Measurements from ENCODE around the gene STK4.

Gene STK4

DNA sequence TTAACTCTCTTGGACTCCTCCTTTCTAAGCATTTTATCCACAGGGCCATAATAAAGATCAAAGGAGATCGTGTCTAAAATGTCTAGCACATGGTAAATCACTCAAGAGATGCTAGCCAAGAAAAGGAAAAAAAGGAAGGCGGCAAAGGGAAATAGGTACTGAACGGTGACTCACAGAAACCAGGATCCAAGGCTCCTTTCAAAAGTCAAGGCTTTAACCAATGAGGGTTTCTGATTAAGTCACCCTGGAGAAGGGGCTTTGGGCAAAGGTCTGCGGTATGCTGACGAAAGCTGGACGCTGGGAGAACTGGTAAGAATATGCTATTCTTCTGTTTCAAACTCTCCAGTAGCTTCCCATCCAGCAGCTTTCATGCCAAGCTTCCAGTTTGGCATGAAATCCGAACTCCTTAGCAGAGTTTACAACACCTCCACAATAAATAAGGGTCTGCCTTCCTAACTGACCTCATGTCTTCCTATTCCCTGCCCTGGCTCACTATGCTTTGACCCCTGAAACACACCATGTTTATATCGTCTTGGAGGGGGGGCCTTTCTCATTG, 7.2 kb upstream of the STK4 start:
- Mint-ChIP-seq H3K4me1 (peaks cover 46% of the 10 kb centered on the region), H3K27me3 (no peaks in the 10 kb centered on the region), H3K9me3 (no peaks in the 10 kb centered on the region), H3K27ac (ENCODE audit: low read depth) (peak overlapping the region; percentile 63), H3K4me3 (peak overlapping the region; percentile 88), H3K36me3 (ENCODE audit: insufficient read depth) (peaks cover 26% of the 10 kb centered on the region)
- ATAC-seq (replicated peaks; ENCODE audit: extremely low read depth, poor library complexity, severe bottlenecking) (no peak), DNase-seq (ENCODE audit: low spot score in 2 of 2) (no peak)

DNA sequence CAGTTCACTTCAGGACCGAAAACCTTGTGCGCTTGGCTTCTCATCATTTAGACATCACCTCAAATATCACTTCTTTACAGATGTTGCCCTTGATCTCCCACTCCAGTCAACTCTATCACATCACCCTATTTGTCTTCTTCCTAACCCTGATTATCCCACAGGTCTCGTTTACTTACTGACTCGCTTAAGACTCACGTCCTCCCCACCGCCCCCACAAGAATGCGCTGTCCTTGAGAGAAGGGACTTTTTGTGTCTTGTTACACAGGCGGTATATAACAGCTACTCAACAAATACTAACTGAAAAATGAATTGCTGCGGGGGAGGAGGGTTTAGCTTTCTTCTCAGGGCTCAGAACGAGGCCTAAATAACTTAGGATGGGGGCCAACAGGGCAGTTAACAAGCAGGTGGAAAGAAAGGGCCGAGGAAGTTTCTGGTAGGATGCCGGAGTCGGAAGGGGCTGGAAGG, 6.6 kb upstream of the STK4 start:
- peak overlapping the region; percentile 88 for H3K4me3 Mint-ChIP-seq
- H3K9me3 Mint-ChIP-seq = no peaks in the 10 kb centered on the region
- H3K36me3 Mint-ChIP-seq (ENCODE audit: insufficient read depth) = peaks cover 24% of the 10 kb centered on the region
- H3K4me1 Mint-ChIP-seq = peaks cover 44% of the 10 kb centered on the region
- peak; percentile 79 for ATAC-seq (replicated peaks; ENCODE audit: extremely low read depth, poor library complexity, severe bottlenecking)
- no peaks in the 10 kb centered on the region for H3K27me3 Mint-ChIP-seq
- peak in 1 of 2 donors; percentile 39 for DNase-seq (ENCODE audit: low spot score in 2 of 2)
- H3K27ac Mint-ChIP-seq (ENCODE audit: low read depth) = peak overlapping the region; percentile 63

DNA sequence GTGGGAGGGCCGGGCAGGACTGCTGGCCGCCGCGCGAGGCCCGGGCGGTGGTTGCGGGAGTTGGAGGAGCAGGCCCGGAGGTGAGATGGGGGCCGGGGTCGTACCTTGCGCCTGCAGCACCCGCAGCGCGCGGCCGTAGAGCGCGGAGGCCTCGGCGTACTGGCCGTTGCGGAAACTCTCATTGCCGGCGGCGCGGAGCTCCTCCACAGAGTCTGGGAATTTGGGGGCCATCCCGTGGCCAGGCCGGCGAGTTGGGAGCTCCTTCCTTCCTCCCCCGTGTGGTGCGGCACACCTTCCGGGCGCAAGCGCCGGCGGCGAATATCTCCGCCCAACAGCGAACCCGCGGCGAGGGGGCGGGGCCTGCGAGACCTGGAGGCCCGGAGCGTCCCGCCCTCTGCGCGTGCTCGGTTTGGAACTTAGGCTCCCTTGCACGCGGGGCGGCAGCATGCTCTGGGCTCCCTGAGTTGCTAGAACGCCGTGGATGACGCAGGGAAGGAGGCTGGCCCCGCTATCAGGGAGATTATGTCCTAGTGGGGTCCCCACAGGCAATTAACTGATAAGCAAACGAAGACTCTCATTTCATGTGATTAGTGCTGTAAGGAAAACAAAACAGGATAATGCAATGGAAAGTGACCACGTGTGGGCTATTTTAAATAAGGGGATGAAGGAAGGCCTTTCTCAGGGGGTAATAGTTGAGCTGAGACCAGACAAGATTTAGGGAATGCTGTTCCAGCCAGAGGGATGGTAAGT, 6.0 kb upstream of the STK4 start, which contains the start of gene TOMM34:
Gene TOMM34, minus strand, starts transcription at position 295 of the 750 bp plus-strand sequence. Its CDS starts 64 bp downstream, at position 231.
- DNase-seq (ENCODE audit: low spot score in 2 of 2) = peak; percentile 86 to 87
- Mint-ChIP-seq H3K9me3 (no peaks in the 10 kb centered on the region), H3K27me3 (no peaks in the 10 kb centered on the region), H3K27ac (ENCODE audit: low read depth) (peak within 1 kb of the TSS; percentile 63), H3K4me3 (peak within 1 kb of the TSS; percentile 88), H3K36me3 (ENCODE audit: insufficient read depth) (peaks cover 18% of the 10 kb centered on the region), H3K4me1 (peaks cover 46% of the 10 kb centered on the region)
- peak; percentile 92 for ATAC-seq (replicated peaks; ENCODE audit: extremely low read depth, poor library complexity, severe bottlenecking)

DNA sequence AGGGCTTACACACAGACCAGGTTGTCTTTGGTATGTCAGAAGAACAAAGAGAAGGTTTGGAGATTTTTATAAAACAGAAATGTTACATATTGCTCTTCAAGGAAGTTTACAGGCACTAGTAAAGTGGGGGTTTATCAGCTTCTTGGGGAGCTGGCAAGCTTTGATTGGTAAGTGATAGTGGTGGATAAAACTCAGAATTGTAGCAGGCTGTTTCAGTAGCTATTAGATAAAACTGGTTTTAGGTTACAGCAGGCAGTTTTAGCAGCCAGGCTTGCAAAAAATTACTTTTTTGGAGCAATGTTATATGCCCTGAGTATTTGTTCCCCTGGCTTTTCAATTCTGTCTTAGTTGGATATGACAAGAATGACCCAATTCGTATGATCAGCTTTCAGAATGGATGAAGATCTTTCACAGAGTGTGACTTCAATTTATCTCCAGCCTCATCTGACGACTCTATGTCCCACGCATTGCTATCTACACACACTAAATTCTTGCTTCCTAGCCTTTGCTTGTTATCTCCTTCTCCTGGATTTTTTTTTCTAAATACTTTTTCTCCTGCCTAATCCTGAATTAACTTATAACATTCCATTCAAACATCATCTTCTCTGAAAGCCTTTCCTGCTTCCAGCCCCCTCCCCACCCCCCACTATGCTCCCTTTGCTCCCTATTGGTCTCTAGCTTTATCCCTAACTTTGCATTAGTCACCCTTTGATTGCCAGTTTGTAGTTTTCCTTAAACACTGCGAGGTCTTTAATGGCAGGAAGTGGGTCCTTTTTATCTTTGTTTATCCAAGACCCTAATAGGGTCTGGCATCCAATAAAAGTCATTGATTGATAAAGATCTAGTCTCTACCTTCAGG, 5.1 kb upstream of the STK4 start:
- no peaks in the 10 kb centered on the region for H3K9me3 Mint-ChIP-seq
- H3K4me3 Mint-ChIP-seq = peak overlapping the region; percentile 88
- ATAC-seq (replicated peaks; ENCODE audit: extremely low read depth, poor library complexity, severe bottlenecking) = no peak
- DNase-seq (ENCODE audit: low spot score in 2 of 2) = no peak
- peaks cover 14% of the 10 kb centered on the region for H3K36me3 Mint-ChIP-seq (ENCODE audit: insufficient read depth)
- H3K27ac Mint-ChIP-seq (ENCODE audit: low read depth) = no peak overlapping the region
- no peaks in the 10 kb centered on the region for H3K27me3 Mint-ChIP-seq
- peaks cover 53% of the 10 kb centered on the region for H3K4me1 Mint-ChIP-seq

DNA sequence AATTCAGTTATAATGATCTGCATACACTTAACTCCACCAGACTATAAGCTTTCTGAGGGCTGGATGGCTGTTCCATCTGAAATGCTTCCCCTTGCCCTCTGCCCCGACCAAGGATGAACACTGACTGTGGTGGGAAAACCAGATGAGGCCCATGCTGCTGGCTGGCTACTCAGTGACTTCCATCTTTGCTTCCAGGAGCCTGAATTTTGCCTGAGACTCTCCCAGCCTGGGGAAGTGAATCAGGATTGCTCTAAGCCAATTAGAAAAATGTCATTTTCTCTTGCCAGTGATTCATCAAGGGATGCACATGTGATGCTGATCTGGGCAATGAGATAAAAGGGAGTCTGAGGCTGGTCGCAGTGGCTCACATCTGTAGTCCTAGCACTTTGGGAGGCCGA, 4.4 kb upstream of the STK4 start:
- Mint-ChIP-seq H3K36me3 (ENCODE audit: insufficient read depth) (peaks cover 18% of the 10 kb centered on the region), H3K27ac (ENCODE audit: low read depth) (no peak overlapping the region), H3K4me1 (peaks cover 54% of the 10 kb centered on the region), H3K9me3 (no peaks in the 10 kb centered on the region), H3K27me3 (no peaks in the 10 kb centered on the region), H3K4me3 (no peak overlapping the region)
- no peak for ATAC-seq (replicated peaks; ENCODE audit: extremely low read depth, poor library complexity, severe bottlenecking)
- no peak for DNase-seq (ENCODE audit: low spot score in 2 of 2)

GRCh38 chr20:44962483-44962882, 3.8 kb upstream of the STK4 start:
- Mint-ChIP-seq H3K27ac (ENCODE audit: low read depth) (no peak overlapping the region), H3K4me3 (no peak overlapping the region), H3K4me1 (peaks cover 56% of the 10 kb centered on the region), H3K36me3 (ENCODE audit: insufficient read depth) (peaks cover 20% of the 10 kb centered on the region), H3K27me3 (no peaks in the 10 kb centered on the region), H3K9me3 (no peaks in the 10 kb centered on the region)
- DNase-seq (ENCODE audit: low spot score in 2 of 2) (no peak), ATAC-seq (replicated peaks; ENCODE audit: extremely low read depth, poor library complexity, severe bottlenecking) (no peak)

DNA sequence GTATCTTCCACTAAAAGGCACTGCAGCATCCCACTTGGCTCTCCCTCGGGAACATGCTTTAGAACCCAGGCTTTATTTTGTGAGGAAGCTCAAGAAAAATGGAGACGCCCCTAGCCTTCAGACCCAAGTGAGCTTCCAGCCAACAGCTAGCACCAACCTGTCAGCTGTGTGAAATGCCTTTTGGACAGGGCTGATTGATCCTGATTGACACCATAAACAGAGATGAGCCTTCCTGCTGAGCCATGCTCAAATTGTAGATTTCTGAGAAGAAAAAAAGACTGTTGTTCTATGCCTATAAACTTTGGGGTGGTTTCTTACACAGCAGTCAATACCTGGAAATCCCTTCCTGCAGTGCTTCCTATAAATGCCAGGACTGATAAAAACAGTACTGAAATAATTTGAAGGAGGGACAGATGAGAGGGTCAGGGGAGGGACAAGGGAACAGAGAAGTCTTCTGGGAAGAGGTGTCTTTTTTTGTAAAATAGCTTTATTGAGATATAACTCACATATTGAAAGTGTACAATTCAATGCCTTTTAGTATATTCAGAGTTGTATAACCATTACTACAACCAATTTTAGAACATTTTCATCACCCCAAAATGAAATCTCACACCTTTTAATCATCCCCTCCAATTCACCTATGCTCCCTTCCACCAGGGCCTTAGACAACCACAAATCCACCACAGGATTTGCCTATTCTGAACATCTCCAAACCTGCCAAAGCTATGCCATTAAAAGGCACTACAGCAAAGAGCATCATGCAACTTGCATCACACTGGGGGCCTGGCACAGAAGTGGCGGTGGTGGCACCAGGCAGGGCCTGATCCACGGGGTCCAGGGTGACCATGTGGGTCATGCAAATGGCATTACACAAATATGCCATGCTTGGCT, 2.7 kb upstream of the STK4 start:
- Mint-ChIP-seq H3K27me3 (no peaks in the 10 kb centered on the region), H3K4me1 (peaks cover 56% of the 10 kb centered on the region), H3K27ac (ENCODE audit: low read depth) (no peak overlapping the region), H3K9me3 (no peaks in the 10 kb centered on the region), H3K36me3 (ENCODE audit: insufficient read depth) (peaks cover 26% of the 10 kb centered on the region), H3K4me3 (no peak overlapping the region)
- DNase-seq (ENCODE audit: low spot score in 2 of 2) (no peak), ATAC-seq (replicated peaks; ENCODE audit: extremely low read depth, poor library complexity, severe bottlenecking) (no peak)

GRCh38 chr20:44965651-44966029, 672 bp upstream of the STK4 start:
- Mint-ChIP-seq H3K4me3 (peak overlapping the region; percentile 100), H3K9me3 (no peaks in the 10 kb centered on the region), H3K4me1 (peaks cover 59% of the 10 kb centered on the region), H3K27ac (ENCODE audit: low read depth) (peak overlapping the region; percentile 98), H3K27me3 (no peaks in the 10 kb centered on the region), H3K36me3 (ENCODE audit: insufficient read depth) (peaks cover 27% of the 10 kb centered on the region)
- no peak for DNase-seq (ENCODE audit: low spot score in 2 of 2)
- no peak for ATAC-seq (replicated peaks; ENCODE audit: extremely low read depth, poor library complexity, severe bottlenecking)

DNA sequence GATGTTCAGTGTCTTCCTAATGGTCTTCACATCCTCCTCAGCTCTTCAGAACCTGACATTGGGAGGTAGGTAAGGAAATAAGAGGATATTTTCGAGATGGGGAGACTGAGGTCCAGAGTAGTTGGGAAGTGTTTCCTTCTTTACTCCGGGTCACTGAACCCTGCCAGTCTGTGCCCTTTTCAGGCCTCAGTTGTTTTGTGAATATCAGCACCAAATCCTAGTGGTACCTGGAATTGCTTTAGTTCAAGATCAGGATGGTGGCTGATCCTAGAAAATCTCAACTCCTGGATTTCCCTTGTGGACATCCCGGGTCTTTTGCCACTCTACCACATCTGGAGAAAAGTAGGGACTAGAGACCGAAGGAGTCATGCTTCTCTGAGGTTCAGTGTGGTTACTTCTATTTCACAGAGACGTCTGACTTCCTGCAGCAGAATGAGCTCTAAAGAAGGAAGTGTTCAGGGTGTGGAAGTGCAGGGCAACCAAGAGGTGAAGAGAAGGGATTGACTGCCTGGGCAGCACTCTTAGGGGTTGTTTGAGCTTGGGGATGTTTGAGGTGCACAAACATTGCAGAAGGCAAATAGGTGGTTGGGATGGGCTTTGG, 995 bp downstream of the STK4 start:
- H3K4me3 Mint-ChIP-seq = peak overlapping the region; percentile 100
- ATAC-seq (replicated peaks; ENCODE audit: extremely low read depth, poor library complexity, severe bottlenecking) (peak; percentile 52), DNase-seq (ENCODE audit: low spot score in 2 of 2) (peak in 1 of 2 donors; percentile 46)
- no peaks in the 10 kb centered on the region for H3K27me3 Mint-ChIP-seq
- peaks cover 35% of the 10 kb centered on the region for H3K36me3 Mint-ChIP-seq (ENCODE audit: insufficient read depth)
- no peaks in the 10 kb centered on the region for H3K9me3 Mint-ChIP-seq
- peaks cover 60% of the 10 kb centered on the region for H3K4me1 Mint-ChIP-seq
- H3K27ac Mint-ChIP-seq (ENCODE audit: low read depth) = peak overlapping the region; percentile 98

DNA sequence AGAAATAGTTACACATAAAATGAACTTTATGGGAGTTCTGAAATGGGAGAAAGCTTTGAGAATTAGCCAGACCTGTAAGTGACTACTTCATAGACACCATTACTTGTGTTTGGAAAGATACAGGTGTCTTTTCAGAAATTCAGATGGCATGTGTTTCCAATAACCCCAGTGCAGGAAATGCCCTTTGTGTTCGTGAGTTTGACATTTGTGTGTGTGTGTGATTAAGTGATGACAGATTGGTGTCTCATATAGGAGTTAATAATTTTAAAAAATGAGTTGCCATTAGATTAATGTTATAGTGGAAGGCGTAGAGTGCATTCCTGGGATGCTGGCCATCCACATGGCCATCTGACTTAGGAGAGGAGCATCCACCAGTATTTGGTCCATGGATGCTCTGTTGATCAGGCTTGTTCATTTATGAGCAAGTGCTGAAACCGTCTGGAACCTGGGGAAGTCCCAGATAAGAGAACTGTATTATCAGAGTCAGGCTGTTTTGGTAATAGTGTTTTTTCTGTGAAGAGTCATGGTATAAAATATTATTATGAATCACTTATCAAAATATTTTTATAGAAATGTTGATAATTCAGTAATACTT, 3.1 kb downstream of the STK4 start:
- peaks cover 78% of the 10 kb centered on the region for H3K4me1 Mint-ChIP-seq
- no peak for DNase-seq (ENCODE audit: low spot score in 2 of 2)
- H3K27me3 Mint-ChIP-seq = no peaks in the 10 kb centered on the region

GRCh38 chr20:44970243-44970757, 4.0 kb downstream of the STK4 start:
- Mint-ChIP-seq H3K4me3 (peak overlapping the region; percentile 100), H3K4me1 (peaks cover 83% of the 10 kb centered on the region), H3K27ac (ENCODE audit: low read depth) (peak overlapping the region; percentile 98), H3K36me3 (ENCODE audit: insufficient read depth) (peaks cover 63% of the 10 kb centered on the region), H3K9me3 (no peaks in the 10 kb centered on the region), H3K27me3 (no peaks in the 10 kb centered on the region)
- ATAC-seq (replicated peaks; ENCODE audit: extremely low read depth, poor library complexity, severe bottlenecking) (peak; percentile 39), DNase-seq (ENCODE audit: low spot score in 2 of 2) (no peak)

More for the DNA sequence above, 3.1 kb downstream of the STK4 start:
- peak overlapping the region; percentile 98 for H3K27ac Mint-ChIP-seq (ENCODE audit: low read depth)
- ATAC-seq (replicated peaks; ENCODE audit: extremely low read depth, poor library complexity, severe bottlenecking) = peak; percentile 11
- peak overlapping the region; percentile 100 for H3K4me3 Mint-ChIP-seq
- no peaks in the 10 kb centered on the region for H3K9me3 Mint-ChIP-seq
- H3K36me3 Mint-ChIP-seq (ENCODE audit: insufficient read depth) = peaks cover 54% of the 10 kb centered on the region
